ENCODE results near the gene IGFBP5.

- TF ChIP-seq EZH2 (IDR thresholded peaks at IDR 0.05; ENCODE audit: insufficient read depth, poor library complexity, severe bottlenecking) (no peak), EZH2phosphoT487 (IDR thresholded peaks at IDR 0.05; ENCODE audit: insufficient read depth, low read depth) (no peak)
Measured at GRCh38 chr2:216637472-216637871, 57.9 kb downstream of the IGFBP5 start.
